NCI-H128 (cell line): ENCODE data around the gene ARMC7.
"Not testable (repeated sequence)": the region's sequence is repeated elsewhere in the genome, so short reads cannot be mapped to it uniquely, and the experiment has no call there.

ENCODE experiments used
- DNase-seq: peaks from one replicate; lab custom pipeline; 2025; ENCODE audit not compliant: unreplicated experiment; lab: John Stamatoyannopoulos, UW

ARMC7 gene

GRCh38 chr17:75127936-75128335 is 18.2 kb downstream of the ARMC7 start:
- not testable (repeated sequence) for DNase-seq

GRCh38 chr17:75128694-75129505 is 19.1 kb downstream of the ARMC7 start:
- no peak for DNase-seq

GRCh38 chr17:75129576-75129975 is 19.8 kb downstream of the ARMC7 start:
- no peak for DNase-seq

DNA sequence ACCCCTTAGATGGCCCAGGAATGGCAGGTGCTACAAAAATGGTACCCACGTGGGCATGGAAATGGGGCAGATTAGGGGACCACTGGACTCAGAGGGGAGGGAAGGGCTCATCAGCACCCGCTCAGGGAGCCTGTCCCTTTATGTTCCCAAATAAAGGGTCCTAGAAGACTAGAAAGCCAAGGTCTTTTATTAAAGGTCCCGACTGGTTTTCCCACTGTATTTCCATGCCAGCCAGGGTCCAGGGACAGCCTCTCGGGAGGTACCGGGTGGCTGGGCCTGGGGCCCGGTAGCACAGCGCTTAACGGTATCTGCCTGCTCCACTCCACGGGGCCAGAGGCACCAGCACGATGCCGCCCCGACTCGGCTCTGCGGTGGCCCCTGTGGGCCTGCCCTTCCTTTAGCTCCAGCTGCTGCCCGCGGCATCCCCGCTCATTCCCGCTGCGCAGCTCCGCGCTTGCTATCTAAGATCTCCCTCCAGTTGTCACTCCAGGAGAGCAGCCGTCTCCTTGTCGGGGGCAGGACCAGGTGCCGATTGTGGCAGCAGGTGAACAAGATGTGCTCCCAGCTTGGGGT is 20.4 kb downstream of the ARMC7 start:
- DNase-seq, result no peak

DNA sequence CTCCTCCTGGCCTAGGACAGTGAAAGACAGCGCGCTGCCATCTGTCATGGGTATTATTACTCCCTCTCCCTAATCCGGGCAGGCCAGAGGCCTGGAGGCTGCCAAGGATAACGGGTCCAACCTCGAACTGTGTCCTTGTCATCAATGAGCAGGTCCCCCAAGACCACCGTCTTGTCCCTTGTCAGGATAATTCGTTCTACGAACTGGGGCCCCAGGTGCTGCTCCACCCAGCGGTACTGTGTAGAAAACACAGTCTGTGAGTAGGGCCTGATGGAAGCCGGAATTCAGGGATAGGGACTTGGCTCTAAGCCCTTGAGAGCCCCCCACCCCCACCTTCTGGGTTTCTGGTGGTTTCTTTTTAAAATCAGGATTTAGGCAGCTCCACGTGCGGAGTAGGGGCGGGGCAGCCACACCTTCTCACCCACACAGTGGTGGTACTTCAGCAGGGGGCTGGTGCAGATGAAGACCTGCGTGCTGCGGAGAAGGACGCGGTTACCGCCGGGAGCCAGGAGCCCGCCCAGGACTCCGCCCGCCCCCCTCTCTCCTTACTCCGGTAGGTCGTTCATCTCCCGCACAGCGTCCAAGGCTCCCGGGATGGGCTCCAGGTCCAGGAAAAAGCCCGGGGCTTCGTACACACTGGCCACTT is 21.0 kb downstream of the ARMC7 start:
- peak; percentile 33 for DNase-seq

- peak; percentile 41 for DNase-seq
Measured at GRCh38 chr17:75131278-75132017, 21.7 kb downstream of the ARMC7 start, which contains the start of gene NT5C. TSS of gene NT5C (minus strand) at chr17:75131742. CDS start at chr17:75131707, 35 bp downstream.

- not testable (repeated sequence) for DNase-seq
Measured at GRCh38 chr17:75132018-75133000, 22.5 kb downstream of the ARMC7 start.

GRCh38 chr17:75133001-75133400 is 23.2 kb downstream of the ARMC7 start:
- DNase-seq, result no peak

GRCh38 chr17:75133607-75134347 is 24.0 kb downstream of the ARMC7 start:
- not testable (repeated sequence) for DNase-seq

DNA sequence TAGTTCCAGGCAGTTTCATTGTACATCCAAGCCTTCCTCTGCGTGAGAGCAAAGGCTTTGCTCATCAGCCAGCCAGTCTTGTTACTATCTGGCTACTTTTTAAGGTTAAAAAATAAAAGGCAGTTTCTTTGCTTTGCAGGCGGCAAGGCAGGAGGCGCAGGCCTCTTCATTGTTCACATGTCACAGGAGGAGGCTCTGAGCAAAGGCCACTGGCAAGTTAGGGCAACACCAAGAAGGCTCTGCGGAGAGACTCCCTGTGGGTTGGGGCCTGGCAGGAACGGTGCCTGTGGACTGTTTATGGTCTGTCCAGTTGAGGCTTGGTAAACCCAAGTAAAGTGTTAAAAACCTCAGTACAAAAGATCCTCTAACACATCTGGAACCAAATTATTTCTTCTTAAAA is 25.7 kb downstream of the ARMC7 start:
- DNase-seq, result no peak

GRCh38 chr17:75135946-75136345 is 26.2 kb downstream of the ARMC7 start:
- no peak for DNase-seq

GRCh38 chr17:75137762-75138161 is 28.0 kb downstream of the ARMC7 start:
- DNase-seq, result not testable (repeated sequence)

- no peak for DNase-seq
Measured at GRCh38 chr17:75138519-75138918, 28.8 kb downstream of the ARMC7 start.

DNA sequence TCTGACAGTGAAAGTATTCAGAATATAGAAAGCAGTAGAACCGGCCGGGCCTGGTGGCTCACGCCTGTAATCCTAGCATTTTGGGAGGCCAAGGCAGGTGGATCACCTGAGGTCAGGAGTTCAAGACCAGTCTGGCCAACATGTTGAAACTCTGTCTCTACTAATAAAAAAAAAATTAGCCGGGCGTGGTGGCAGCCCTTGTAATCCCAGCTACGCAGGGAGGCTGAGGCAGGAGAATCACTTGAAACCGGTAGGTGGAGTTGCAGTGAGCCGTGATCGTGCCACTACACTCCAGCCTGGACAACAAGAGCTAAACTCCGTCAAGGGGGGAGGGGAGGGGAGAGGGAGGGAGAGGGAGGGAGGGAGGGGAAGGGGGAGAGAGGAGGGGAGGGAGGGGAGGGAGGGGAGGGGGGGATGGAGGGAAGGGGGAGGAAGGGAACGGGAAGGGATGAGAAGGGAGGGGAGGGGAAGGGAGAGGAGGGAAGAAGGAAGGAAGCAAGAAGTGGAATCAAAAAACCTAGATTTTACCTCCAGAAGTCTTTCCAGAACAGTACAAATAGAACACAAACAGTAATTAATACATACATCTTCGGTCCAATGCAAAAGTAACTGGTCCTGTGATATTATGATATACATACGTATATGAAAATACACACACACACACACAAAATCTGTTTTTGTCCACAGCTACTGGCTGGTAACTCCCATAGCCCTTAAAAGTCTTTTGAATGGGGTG is 32.6 kb downstream of the ARMC7 start:
- no peak for DNase-seq

DNA sequence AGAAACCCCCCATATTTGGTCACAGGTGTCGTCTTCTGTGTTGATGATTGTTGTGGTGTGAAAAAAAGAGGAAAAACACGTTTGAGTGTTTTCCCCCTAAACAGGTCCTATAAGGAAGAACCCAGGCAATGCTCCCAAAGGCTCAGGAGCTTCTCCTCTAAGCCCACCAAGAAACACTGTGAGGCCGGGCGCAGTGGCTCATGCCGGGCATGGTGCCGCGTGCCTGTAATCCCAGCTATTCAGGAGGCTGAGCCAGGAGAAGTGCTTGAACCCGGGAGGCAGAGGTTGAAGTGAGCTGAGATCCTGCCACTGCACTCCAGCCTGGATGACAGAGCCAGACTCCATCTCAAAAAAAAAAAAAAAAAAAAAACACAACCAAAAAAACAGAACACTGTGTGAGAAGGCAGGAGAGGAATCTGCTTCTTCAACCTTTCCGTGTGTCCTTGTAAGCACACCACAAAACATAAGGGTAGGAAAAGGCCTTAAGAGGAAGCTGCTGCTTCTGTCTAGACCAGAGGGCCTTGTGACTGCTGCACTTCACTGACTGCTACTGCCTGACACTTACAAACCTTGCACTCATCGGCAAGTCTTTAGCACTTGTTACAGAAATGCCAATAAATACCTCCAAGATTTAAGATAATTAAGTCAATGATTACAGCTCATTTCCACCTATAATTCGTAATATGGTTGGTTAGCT is 35.2 kb downstream of the ARMC7 start:
- DNase-seq, result no peak

DNA sequence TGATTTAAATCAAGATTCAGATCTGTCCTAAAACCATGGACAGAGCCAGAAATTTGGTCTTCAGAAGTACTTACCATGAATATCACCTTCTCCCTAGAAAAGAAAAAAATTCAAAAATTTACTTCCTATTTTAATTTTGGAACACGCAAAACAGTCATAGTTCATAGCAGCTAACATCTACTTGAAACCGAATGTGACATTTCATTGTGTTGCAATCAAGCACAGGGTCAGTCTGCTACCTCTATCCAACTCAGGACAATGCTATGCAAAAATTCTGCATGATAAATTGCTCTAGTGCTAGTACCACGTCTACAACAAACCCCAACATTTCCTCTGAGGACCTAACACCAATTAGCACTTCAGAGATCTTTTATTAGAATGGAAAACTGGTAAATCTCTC is 36.8 kb downstream of the ARMC7 start:
- DNase-seq, result no peak

DNA sequence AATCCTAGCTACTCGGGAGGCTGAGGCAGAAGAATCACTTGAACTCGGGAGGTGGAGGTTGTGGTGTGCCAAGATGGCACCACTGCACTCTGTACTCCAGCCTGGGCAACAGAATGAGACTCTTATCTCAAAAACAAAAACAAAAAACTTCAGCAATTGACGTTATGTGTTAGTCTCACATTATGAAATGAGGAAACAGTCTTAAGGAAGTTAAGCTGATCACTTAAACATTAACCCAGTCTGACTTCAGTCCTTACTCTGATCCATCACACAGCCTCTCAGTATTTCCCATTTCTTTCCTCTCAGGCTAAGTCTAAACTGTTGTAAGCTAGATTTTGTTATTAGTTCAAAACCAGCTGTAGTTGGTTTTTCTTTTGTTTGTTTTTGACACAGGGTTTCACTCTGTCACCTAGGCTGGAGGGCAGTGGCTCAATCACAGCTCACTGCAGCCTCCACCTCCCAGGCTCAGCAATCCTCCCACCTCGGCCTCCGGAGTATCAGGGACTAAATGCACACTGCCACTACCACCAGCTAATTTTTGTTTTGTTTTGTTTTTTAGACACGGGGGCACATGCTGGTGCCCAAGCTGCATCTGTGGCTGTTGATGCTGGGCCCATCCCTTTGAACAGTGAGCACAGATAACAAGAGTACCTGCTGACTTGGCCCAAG is 38.2 kb downstream of the ARMC7 start:
- DNase-seq, result no peak

- no peak for DNase-seq
Measured at GRCh38 chr17:75151930-75152329, 42.2 kb downstream of the ARMC7 start.
